DND-41 (cell line): ENCODE data around the gene PLK1.

Experiments
- CTCF ChIP-seq: IDR thresholded peaks from 2 replicates; pipeline ENCODE4 v1.5.1; 2012; ENCODE audit warnings: borderline replicate concordance, low read length, moderate library complexity, mild to moderate bottlenecking; ENCODE audit not compliant: poor library complexity, severe bottlenecking; ENCODE audit errors: extremely low read depth
- EZH2 ChIP-seq: IDR thresholded peaks from 3 replicates; pipeline ENCODE4 v1.6.1; 2012; ENCODE audit warnings: borderline replicate concordance, low read depth, mild to moderate bottlenecking, moderate library complexity, low read length, inconsistent platforms; ENCODE audit not compliant: severe bottlenecking

- TF ChIP-seq EZH2 (no peak), CTCF (no peak)
Measured at GRCh38 chr16:23640931-23641765, 37.5 kb upstream of the PLK1 start, which contains the start of the genes DCTN5 and PALB2.
